H7 (cell line): ENCODE results near the gene BAIAP3. TPM values are rescaled to one million over a fixed set of nuclear protein-coding genes. Genes with fewer than 3 reads are reported as not detected.

Source experiments
- DNase-seq: peaks from one replicate; pipeline ENCODE4 v3.0.0; 2012
- H3K27me3 ChIP-seq: 2 replicates; pipeline ENCODE4 v1.6.0; 2011; ENCODE audit warnings: mild to moderate bottlenecking, low read length; ENCODE audit not compliant: control insufficient read depth, insufficient read depth
- H3K36me3 ChIP-seq: replicated peaks from 2 replicates; pipeline ENCODE4 v1.5.1; 2011; ENCODE audit warnings: low read length; ENCODE audit not compliant: control insufficient read depth, insufficient read depth
- H3K4me3 ChIP-seq: 2 replicates; pipeline ENCODE4 v1.5.1; 2011; ENCODE audit warnings: low read depth, mild to moderate bottlenecking, control low read depth, low read length, moderate library complexity; ENCODE audit not compliant: insufficient read depth
- total RNA-seq: library from RNA; depleted of rRNA; stranded (reverse); fragments of >200 nt; shearing (Covaris generic); gene quantifications from 2 replicates; pipeline ENCODE4 v1.2.3, GENCODE V29; 2014

Gene BAIAP3
- total RNA-seq, 1 experiment from 2014 or later, result 2.6 TPM

GRCh38 chr16:1330260-1330914, 3.1 kb upstream of the BAIAP3 start:
- Histone ChIP-seq H3K36me3 (no peaks in the 10 kb centered on the region), H3K27me3 (peaks cover 27% of the 10 kb centered on the region), H3K4me3 (no peak overlapping the region)
- DNase-seq, result peak; percentile 93

- Histone ChIP-seq H3K4me3 (peak overlapping the region; percentile 49; the same call in 1 of the 2 replicates), H3K27me3 (peaks cover 34% of the 10 kb centered on the region), H3K36me3 (no peaks in the 10 kb centered on the region)
- no peak for DNase-seq
Observed at GRCh38 chr16:1330931-1331711, 2.3 kb upstream of the BAIAP3 start.

- no peaks in the 10 kb centered on the region for H3K36me3 ChIP-seq
- H3K4me3 ChIP-seq, result peak overlapping the region; percentile 49
- H3K27me3 ChIP-seq, result peaks cover 37% of the 10 kb centered on the region
- DNase-seq, result peak; percentile 97
Observed at GRCh38 chr16:1331712-1332617, 1.5 kb upstream of the BAIAP3 start.

GRCh38 chr16:1332618-1333148, 762 bp upstream of the BAIAP3 start:
- Histone ChIP-seq H3K36me3 (no peaks in the 10 kb centered on the region), H3K27me3 (peaks cover 37% of the 10 kb centered on the region), H3K4me3 (peak overlapping the region; percentile 49)
- no peak for DNase-seq

GRCh38 chr16:1333854-1334700, 632 bp downstream of the BAIAP3 start:
- peaks cover 37% of the 10 kb centered on the region for H3K27me3 ChIP-seq
- DNase-seq, result peak; percentile 86
- peak overlapping the region; percentile 40 for H3K4me3 ChIP-seq
- no peaks in the 10 kb centered on the region for H3K36me3 ChIP-seq

GRCh38 chr16:1334739-1335138, 1.3 kb downstream of the BAIAP3 start:
- no peak for DNase-seq
- no peaks in the 10 kb centered on the region for H3K36me3 ChIP-seq
- H3K27me3 ChIP-seq, result peaks cover 37% of the 10 kb centered on the region
- H3K4me3 ChIP-seq, result peak overlapping the region; percentile 40; the same call in 1 of the 2 replicates

GRCh38 chr16:1335211-1335971, 1.9 kb downstream of the BAIAP3 start:
- DNase-seq, result no peak
- peaks cover 37% of the 10 kb centered on the region for H3K27me3 ChIP-seq
- H3K36me3 ChIP-seq, result no peaks in the 10 kb centered on the region
- H3K4me3 ChIP-seq, result no peak overlapping the region

- Histone ChIP-seq H3K4me3 (no peak overlapping the region), H3K27me3 (peaks cover 37% of the 10 kb centered on the region), H3K36me3 (no peaks in the 10 kb centered on the region)
- peak; percentile 86 for DNase-seq
Observed at GRCh38 chr16:1335996-1336395, 2.6 kb downstream of the BAIAP3 start.

- peaks cover 37% of the 10 kb centered on the region for H3K27me3 ChIP-seq
- no peak overlapping the region for H3K4me3 ChIP-seq
- no peaks in the 10 kb centered on the region for H3K36me3 ChIP-seq
- DNase-seq, result no peak
Observed at GRCh38 chr16:1336619-1337018, 3.2 kb downstream of the BAIAP3 start.

- Histone ChIP-seq H3K36me3 (no peaks in the 10 kb centered on the region), H3K4me3 (no peak overlapping the region), H3K27me3 (peaks cover 42% of the 10 kb centered on the region)
- peak; percentile 81 for DNase-seq
Observed at GRCh38 chr16:1337486-1337885, 4.0 kb downstream of the BAIAP3 start.

- no peak overlapping the region for H3K4me3 ChIP-seq
- no peaks in the 10 kb centered on the region for H3K36me3 ChIP-seq
- H3K27me3 ChIP-seq, result peaks cover 36% of the 10 kb centered on the region
- peak; percentile 89 for DNase-seq
Observed at GRCh38 chr16:1338119-1338730, 4.8 kb downstream of the BAIAP3 start.

- Histone ChIP-seq H3K4me3 (no peak overlapping the region), H3K36me3 (no peaks in the 10 kb centered on the region), H3K27me3 (peaks cover 36% of the 10 kb centered on the region)
- no peak for DNase-seq
Observed at GRCh38 chr16:1338855-1339675, 5.6 kb downstream of the BAIAP3 start.
